AG20443 (cell line): ENCODE measurements around the gene BCL6.
"Not testable (repeated sequence)": the region's sequence is repeated elsewhere in the genome, so short reads cannot be mapped to it uniquely, and the experiment has no call there.

ENCODE experiments used
- DNase-seq: peaks from one replicate; pipeline ENCODE4 v3.0.0; 2012; ENCODE audit warnings: low spot score, mixed read lengths

BCL6 gene

DNA sequence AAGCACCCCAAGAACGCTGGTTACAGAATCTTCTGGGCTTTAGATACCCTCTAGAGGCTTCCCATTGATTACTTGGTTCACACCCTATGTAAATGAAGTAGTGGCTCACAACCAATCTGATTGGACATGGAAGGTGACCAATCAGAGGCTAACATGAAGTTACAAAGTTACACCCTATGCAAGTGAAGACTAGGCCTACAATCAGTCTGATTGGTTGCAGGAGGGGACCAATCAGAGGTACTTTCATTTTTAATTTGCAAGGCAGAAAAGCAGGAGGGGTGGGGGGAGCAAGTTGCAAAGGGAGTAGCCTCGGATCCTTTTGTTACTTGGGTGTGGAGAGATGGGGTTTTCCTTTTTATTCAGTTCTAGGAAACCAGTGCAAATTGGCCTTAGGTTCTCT, 31.8 kb downstream of the BCL6 start:
- DNase-seq: no peak

DNA sequence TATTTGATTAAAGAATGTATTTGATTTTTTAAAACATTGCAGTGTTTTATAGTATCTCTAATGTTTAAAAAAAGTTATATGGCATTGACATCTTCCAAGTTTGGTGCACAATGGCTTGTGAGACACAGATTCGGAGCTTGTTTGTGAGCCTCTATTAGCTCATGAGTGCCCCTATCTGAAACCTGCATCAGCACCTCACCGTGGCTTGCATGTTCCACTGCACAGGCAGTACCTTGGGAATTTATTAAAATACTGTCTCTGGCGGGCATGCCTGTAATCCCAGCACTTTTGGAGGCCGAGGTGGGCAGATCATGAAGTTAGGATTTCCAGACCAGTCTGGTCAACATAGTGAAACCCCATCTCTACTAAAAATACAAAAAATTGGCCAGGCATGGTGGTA, 36.1 kb downstream of the BCL6 start:
- DNase-seq: no peak

DNA sequence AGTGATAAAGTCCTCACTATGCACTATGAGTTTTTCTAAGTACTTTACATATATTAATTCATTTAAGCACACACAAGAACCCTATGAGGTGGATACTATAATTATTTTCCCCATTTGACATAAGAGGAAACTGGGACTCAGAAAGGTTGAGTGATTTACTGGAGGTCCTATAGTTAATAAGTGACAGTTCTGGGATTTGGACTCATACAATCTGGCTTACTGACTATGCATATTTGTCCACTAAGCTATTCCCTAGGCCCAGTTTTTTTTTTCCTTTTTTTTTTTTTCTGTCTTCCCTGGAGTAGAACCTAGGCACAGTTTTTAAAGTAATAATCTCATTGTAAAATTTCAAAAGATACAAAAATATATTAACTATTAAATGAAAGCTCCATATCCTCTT, 36.6 kb downstream of the BCL6 start:
- no peak for DNase-seq

DNA sequence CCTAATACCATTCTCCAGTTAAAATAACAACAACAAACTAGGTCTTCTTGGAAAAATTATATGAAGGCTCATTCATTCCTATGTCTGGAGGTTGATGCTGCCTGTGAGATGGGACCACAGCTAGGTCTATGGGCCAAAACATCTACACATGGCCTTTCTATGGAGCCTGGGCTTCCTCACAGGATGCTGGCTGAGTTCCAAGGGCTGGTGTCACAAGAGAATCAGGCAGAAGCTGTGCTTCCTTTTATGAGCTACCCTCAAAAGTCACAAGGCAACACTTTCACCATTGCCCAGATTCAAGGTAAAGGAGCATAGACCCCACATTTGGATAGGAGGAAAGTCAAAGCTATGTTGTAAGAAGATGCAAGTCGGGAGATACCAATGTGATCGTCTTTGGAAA, 38.3 kb downstream of the BCL6 start:
- no peak for DNase-seq

DNA sequence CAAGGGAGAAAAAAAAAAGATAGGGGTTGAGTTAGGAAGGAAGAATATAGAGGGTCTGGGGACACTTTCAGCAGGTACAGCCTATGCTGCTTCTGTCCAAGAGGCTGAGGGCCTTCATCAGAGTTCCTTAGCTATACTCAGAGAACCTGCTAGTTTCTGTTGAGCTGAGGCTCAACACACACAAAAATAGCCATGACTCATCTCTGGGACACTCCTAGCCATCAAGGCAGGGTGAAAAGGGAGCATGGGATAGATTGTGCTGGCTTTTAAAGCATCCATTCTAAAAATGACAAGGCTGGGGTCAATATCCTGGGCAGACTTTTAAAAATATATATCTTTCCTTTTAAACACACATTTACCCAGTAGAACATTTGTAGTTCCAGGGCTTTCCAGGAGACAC, 40.1 kb downstream of the BCL6 start:
- DNase-seq: peak; percentile 37

DNA sequence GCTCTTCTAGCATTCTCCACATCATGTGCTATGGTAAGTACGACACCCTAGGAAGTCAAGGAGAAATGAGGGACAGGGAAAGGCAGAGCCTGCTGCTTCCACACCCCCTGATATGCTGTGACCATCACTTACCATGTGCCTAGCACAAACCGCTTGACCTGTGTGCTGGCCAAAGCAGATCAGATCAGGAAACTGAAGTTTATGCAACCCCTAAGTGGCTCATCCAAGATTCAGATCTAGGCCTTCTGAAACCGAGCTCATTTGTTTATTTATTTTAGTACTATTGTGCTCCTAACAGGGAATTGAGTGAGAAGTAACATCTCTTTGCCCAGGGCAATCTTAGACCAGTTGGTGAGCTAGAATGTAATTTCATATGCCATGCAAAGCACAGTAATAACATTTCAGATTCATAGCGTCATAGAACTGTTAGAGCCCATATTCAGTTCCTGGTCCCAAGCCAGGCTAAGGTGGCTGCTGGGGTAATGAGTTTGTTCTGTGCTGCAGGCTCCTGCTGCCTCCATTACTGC, 42.7 kb downstream of the BCL6 start, which contains the start of gene RTP2:
Gene RTP2 (minus strand): TSS at position 51 of the 527 bp plus-strand sequence. CDS start 429 bp downstream, outside the sequence.
- no peak for DNase-seq

DNA sequence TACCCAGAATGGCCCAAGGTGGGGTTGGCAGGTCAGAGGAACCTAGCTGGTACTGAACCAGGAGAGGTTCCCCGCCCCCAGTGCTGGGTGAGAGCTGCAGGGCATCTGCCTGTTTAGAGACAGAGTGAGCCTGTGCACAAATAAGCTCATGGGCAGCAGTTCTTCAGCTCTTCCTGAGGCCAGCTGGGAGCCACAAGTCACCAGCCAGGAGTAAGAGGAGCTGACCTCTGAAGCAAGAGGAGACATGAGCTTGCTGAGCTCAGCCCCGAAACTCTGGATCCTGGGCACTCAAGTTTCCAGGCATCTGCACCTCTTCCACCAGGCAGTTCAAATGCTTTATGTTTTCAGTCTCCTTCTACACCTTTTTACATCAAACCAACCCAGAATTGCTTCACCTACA, 45.0 kb downstream of the BCL6 start:
- no peak for DNase-seq

DNA sequence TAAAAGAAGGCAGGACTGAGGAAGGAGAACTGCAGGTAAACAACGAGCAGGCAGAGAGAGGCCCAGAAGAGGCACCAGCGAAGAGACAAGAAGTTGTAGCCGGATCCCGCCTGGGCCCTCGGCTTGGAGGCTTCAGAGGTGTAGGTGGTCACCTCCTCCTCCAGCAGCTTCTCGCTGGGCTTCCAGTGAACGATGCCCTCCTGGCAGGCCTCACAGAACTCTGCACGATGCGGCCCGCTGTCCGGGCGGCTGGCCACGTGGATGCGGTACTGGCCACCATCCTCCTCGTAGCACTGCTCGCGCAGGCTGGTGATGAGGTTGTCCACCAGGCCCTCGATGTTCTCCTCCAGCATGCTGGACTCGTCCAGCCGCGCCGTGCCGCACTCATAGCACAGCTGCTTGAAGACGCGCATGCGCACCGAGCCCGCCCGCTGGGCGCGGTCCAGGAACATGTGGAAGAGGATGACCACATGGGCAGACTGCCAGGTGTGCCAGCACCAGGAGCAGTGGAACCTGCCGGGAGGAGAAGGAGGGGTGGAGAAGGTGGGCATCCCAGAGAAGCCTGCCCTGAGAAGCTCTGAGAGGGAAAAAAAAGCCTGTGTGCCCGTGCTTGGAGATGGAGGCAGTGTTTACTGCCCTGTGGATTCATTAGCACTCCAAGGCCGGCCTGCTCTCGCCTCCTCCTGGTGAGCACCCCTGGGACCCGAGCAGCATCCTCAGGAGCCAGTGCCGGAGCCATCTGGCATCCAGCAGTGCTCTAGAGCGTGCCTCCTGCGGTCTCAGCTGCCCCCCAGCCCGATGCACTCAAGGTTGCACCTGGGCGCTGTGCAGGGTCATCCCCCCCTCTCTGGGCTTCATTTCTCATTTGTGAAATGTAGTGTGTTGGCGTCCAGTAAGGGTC, 46.5 kb downstream of the BCL6 start:
- DNase-seq: no peak

DNA sequence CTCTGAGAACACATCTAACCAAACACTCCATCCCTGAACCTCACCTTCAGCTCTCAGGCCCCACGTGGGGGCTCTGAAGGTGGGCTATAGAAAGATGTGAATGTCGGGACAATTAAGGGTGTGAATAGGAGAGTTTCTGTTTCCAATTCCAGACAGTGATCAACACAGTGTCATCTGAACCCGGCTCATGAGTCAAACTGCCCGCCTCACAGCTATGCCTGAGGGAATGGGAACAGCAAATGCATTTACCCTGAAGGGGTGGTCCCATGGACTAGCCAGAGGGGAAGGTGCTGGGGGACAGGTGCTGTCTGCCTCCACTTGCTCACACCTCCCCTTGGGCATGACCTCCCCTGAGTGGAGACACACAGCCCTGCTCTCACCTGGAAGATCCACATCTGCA, 49.2 kb downstream of the BCL6 start:
- DNase-seq: no peak

DNA sequence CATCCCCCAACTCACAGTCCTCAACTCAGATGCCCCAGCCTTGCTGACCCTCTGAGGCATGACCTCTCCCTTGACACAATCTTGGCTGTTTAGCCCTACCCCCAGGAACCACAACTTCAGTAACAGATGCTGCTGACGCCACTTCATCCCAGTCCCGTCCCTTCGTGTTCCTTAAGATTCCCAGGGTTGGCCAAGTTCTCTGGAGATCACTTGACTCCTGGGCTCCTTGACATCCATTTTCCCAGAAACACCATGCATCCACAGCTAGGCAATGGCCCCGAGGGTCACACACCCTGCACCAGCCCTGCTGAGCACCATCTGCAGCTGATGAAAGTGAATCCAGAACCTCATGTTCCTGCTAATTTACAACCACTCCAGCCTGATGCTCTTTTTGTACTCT, 49.8 kb downstream of the BCL6 start:
- no peak for DNase-seq

DNA sequence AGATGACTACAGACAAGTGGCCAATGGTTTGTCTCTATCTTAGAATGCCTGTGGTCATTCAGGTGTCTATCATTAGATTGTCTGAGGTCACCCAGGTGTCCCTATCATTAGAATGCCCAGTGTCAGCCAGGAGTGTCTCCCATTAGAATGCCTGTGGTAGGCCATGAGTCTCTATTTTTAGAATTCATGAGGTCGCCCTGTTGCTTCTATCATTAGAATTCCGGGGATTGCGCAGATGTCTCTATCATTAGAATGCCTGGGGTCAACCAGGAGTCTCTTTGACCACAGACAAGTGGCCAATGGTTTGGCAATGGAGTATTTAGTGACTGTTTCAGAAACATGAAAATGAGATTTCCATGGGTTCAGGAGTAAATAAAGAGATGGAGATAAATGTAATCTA, 50.5 kb downstream of the BCL6 start:
- DNase-seq: no peak

DNA sequence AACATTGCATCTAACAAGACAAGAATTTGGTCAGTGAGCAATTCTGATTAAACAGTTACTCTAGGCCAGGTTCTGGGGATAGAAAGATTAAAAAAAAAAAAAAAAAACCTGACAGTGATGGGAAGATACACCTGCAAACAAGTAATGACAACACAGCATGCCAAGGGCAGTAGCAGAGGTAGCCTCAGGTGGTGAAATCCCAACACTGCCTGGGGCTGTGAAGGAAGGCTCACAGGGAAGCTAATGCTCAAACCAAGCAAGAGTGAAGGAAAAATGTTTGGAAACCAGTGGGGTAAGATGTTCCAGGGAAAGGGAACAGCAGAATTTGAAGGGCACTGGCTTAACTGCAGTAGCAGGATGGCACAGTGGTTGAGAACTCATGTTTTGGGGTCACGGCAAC, 51.8 kb downstream of the BCL6 start:
- no peak for DNase-seq

DNA sequence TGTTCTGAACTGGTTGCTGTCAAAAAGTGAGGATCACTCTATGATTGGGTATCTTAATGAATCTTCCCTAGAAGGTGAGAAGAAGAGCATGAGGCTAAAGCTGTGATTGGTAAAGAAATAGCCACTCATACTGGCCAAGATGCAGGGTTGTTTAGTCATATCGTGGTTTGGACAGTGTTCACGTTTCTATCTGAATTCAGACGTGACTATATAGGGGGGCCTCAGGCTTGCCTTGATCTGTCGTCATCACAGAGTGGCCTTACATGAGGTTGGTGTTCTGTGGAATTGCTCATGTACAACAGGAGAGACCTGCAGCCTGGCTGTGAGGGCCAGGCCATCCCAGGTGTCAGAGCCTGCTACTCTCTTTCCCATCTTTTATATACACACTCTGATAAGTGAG, 55.3 kb downstream of the BCL6 start:
- peak; percentile 40 for DNase-seq

DNA sequence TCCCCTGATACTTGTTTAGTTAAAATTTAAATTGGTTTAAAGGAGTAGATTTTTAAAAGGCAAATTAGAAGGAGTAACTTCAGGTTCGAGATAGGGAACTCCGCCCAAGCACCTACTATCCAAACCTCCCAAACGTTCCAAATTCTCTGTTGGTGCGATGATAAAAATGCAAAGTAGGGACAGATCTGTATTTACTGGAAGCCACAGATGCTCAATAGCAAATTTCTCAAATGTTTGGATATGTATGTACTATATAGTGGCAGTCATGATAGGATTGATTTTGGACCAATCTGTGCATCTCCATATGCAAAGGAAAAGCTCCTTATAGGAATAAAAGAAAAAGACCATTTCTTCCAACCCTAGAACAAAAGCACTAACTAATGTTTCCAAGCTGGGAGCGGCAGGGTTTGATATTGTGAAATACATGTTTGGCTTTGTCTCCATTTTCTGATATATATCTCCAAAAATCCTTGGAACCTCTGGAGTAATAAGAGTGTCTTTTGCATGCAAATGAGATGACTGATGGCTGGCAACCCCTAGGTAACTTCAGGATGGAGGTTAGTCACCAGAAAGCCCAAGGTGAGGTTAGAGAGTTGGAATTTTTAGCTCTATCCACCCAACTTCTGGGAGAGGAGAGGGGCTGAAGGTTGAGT, 58.5 kb downstream of the BCL6 start:
- DNase-seq: no peak

DNA sequence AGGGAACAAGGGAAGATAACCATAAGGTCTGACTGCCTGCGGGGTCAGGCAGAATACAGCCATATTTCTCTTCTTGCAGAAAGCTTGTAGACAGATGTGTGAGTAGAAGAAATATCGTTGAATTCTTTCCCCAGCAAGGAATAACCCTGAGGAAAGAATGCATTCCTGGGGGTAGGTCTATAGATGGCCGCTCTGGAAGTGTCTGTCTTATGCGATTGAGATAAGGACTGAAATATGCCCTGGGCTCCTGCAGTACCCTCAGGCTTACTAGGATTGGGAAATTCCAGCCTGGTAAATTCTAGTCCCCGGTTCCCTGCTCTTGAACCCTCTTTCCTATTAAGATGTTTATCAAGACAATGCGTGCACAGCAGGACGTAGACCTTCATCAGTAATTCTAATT, 59.3 kb downstream of the BCL6 start:
- DNase-seq: no peak

DNA sequence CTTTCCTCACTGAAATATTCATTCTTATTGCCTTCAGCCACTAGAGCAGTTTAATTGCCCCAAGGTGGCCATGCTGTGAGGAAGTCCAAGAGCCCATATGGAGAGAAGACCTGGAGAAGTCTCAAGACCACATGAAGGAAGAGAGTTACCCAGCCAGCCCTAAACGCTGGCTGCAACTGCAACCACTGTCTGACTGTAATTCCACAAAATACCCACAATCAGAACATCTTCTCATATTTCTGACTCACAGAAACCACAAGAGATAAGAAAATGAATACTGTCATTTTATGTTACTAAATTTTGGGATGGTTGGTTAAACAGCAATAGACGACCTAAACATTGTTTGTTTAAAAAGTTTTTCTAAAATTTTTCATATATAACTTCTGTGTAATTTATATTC, 60.4 kb downstream of the BCL6 start:
- DNase-seq: no peak

DNA sequence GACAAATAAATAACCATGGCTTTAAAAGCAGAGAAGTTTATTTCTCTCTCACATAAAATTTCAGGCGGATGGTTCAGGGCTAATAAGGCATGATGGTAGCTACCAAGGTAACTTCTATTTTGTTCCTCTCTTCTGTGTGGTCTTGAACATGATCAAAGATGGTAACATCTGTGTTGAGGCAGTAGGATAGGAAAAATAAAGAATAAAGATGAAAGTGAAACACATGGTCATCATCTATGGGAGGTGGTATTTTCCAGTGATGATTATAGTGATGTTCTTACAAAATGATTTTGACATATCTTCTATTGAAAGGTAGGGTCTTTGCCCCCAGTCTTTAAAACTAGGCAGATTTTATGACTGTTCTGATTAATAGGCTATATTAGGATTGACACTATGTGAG, 60.8 kb downstream of the BCL6 start:
- no peak for DNase-seq

DNA sequence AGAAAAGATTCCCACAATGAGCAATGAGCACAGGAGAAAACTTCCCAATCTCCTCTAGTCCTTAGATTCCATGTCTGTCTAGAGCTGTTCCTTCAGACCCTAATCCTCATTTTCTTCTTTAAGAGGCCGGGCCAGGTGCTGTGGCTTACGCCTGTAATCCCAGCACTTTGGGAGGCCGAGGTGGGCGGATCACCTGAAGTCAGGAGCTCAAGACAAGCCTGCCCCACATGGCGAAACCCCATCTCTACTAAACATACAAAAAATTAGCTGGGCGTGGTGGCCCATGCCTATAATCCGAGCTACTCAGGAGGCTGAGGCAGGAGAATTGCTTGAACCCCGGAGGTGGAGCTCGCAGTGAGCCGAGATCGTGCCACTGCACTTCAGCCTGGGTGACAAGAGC, 63.5 kb downstream of the BCL6 start:
- DNase-seq: not testable (repeated sequence)

DNA sequence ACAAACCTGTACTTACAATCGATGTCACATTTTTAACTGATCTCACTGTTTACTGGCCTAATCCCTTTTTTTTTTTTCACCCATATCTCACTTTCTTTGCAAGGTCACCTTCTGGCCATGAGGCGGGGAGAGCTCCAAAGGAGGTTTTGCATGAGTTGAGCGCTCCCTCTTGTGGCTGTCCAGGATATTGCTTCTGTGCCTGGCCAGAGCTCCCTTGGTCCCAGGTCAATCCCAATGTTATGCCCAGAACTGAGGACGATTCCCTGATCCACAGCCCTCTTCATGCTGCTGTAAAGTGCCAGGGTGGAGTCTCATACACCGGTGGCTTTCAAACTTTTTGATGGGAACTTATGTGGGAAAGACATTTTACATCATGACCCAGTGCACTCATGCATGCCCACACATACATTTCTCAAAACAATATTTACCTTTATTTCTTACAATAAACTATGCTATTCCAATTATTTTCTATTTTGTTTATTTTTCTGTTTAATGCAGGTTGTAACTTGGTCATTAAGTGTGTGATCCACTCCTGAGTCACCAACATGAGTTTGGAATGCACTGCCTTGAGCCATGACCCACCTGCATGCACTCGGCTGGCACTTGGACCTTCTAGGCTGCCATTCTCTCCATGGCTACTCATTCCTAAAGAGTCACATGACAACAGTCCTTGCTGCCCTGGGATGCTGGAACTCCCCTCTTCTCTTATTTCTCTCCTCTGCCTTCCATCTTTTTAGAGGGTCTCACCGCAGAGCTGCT, 65.5 kb downstream of the BCL6 start:
- DNase-seq: peak; percentile 86

DNA sequence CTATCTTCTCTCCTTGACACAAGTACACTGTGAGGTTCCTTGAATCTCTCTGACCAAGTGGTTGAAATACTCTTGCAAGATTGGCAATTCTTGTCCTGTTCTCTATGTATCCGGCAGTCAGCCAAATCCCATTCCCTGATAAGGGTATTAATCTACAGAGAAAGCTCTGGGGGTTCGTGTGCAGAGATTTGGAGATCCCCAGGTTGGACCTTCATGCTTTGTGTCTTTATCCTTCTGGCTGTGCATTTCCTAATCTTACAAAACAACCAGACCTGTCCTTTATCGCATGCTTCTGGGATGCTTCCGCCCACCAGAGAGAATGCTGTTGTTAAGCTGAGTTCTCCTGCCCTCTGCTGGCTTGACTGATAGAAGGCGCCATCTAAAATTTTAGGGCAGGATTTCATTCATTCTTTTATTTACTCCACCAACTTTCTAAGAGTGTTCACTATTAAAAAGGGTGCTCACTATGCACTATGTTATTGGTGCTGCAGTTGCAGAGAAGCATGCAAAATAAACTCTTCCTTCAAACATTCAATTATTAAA, 66.5 kb downstream of the BCL6 start:
- DNase-seq: peak; percentile 77

DNA sequence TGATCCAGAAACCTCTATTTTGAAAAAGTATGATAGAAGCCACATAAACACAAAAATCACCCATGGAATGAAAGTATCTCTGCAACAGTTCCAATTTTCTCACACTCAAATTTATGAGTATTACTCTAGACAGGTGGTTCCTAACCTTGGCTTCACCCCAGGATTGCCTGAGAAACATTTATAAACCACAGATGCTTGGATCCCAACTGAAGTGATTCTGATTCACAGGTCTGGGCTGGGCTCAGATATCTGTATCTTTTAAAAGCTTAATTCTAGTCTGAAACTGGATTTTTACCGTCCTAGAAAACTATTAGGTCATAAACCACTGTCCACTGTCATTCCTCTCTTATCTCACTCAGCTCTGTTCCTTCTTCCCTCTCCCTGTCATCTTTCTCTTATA, 67.7 kb downstream of the BCL6 start:
- DNase-seq: no peak

DNA sequence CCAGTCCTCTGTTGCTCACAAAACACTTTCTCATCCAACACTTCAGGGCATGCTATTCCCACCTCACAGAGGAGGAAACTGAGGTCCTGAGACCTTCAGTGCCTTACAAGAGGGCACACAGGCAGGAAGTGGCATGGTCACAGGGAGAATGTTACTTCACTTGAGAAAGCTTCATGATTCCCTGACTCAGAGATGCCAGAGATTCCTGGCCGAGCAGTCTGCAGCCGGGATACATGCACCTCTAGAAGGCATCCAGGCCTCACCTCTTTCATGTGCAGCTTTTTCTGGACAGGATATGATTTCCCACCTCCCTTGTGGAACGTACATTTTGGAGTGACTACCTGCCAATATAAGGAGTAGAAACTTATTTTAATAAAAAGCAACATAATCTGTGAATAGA, 72.3 kb downstream of the BCL6 start:
- DNase-seq: peak; percentile 18
